NCI-H460 (cell line): ENCODE measurements around the gene ITPR2. TPM values are rescaled to one million over a fixed set of nuclear protein-coding genes. Genes with fewer than 3 reads are reported as not detected.

ENCODE experiments used
- small RNA-seq, 2 experiments: library from RNA; depleted of rRNA; stranded (forward); fragments of <200 nt; gene quantifications; one replicate each; pipeline ENCODE3, GENCODE V24; 2014
- total RNA-seq: library from RNA; depleted of rRNA; stranded (reverse); fragments of >200 nt; shearing (Covaris generic); gene quantifications from 2 replicates; pipeline ENCODE4 v1.2.3, GENCODE V29; 2014; rRNA removed

The ITPR2 gene
- total RNA-seq, 1 experiment from 2014 or later, result 5.5 TPM

Small RNA genes within 50 kb of the gene (small RNA-seq; reads per million reads assigned to genes)
- gene RNA5SP354, result 0 reads per million in 2 experiments

Other genes starting within 250 kb of the ITPR2 start
- gene INTS13, start 104.8 kb upstream of the ITPR2 start, total RNA-seq, result 46.0 and 53.1 TPM in 2 replicates
- gene FGFR1OP2, start 105.3 kb upstream of the ITPR2 start, total RNA-seq, result 19.9 and 27.1 TPM in 2 replicates
- gene TM7SF3, start 181.2 kb upstream of the ITPR2 start, total RNA-seq, result 101 and 117 TPM in 2 replicates
- gene MED21, start 189.4 kb upstream of the ITPR2 start, total RNA-seq, result 56.3 and 59.2 TPM in 2 replicates
- gene C12orf71, start 249.4 kb upstream of the ITPR2 start, total RNA-seq, result not detected in 2 replicates